Fibroblast of lung (primary cell): ENCODE measurements around the gene LDLRAD4. TPM values are rescaled to one million over a fixed set of nuclear protein-coding genes. Genes with fewer than 3 reads are reported as not detected.

ENCODE experiments used
- DNase-seq, 2 donors: peaks; one replicate each; pipeline versions ENCODE4 v3.0.0 to v3.0.0-alpha.2; 2010; ENCODE audit warnings: low read depth in 2 of 2
- H2AFZ ChIP-seq: 2 replicates; pipeline ENCODE4 v1.5.1; 2012; ENCODE audit warnings: low read length, control low read depth, inconsistent platforms
- H3K27ac ChIP-seq: 2 replicates; pipeline ENCODE4 v1.5.1; 2011; ENCODE audit warnings: low read length, control low read depth; ENCODE audit not compliant: insufficient read depth
- H3K27me3 ChIP-seq: 2 replicates; pipeline ENCODE4 v1.5.1; 2011; ENCODE audit warnings: mild to moderate bottlenecking, low read length; ENCODE audit not compliant: control insufficient read depth, insufficient read depth
- H3K36me3 ChIP-seq: 2 replicates; pipeline ENCODE4 v1.5.1; 2011; ENCODE audit warnings: low read length; ENCODE audit not compliant: control insufficient read depth, insufficient read depth
- H3K4me1 ChIP-seq: 2 replicates; pipeline ENCODE4 v1.5.1; 2011; ENCODE audit warnings: low read length; ENCODE audit not compliant: control insufficient read depth, insufficient read depth; ENCODE audit errors: extremely low read depth
- H3K4me2 ChIP-seq: 2 replicates; pipeline ENCODE4 v1.5.1; 2011; ENCODE audit warnings: low read length, control low read depth; ENCODE audit not compliant: insufficient read depth; ENCODE audit errors: extremely low read depth
- H3K4me3 ChIP-seq, 4 experiments: fragments of 200-600 bp in 1 of 4; sonication (generic) in 1 of 4; replicated peaks in 1 of 4; 2 replicates each; pipeline ENCODE4 v1.5.1; 2011 to 2016; ENCODE audit warnings: low read length in 4 of 4, low read depth in 3 of 4, mild to moderate bottlenecking in 3 of 4, control low read depth in 2 of 4, inconsistent platforms in 1 of 4, mixed read lengths in 1 of 4; ENCODE audit not compliant: insufficient read depth in 1 of 4; ENCODE audit errors: control extremely low read depth in 1 of 4
- H3K79me2 ChIP-seq: 2 replicates; pipeline ENCODE4 v1.5.1; 2012; ENCODE audit warnings: mild to moderate bottlenecking, low read length, inconsistent platforms; ENCODE audit not compliant: control insufficient read depth, insufficient read depth
- H3K9ac ChIP-seq: 2 replicates; pipeline ENCODE4 v1.5.1; 2011; ENCODE audit warnings: mild to moderate bottlenecking, low read length, control low read depth; ENCODE audit not compliant: insufficient read depth
- H3K9me3 ChIP-seq: 2 replicates; pipeline ENCODE4 v1.5.1; 2012; ENCODE audit warnings: low read depth, low read length; ENCODE audit not compliant: control insufficient read depth, insufficient read depth
- H4K20me1 ChIP-seq: 2 replicates; pipeline ENCODE4 v1.5.1; 2011; ENCODE audit warnings: low read length; ENCODE audit not compliant: control insufficient read depth, insufficient read depth; ENCODE audit errors: extremely low read depth
- CTCF ChIP-seq, 2 donors: IDR thresholded peaks in 1 of 2; conservative IDR thresholded peaks in 1 of 2; 1 replicate in 1 of 2; 2 replicates in 1 of 2; pipeline ENCODE4 v1.5.1; 2011 to 2012; ENCODE audit warnings: low read length in 2 of 2, control low read depth in 1 of 2, inconsistent platforms in 1 of 2, low read depth in 1 of 2, mild to moderate bottlenecking in 1 of 2
- EZH2 ChIP-seq: IDR thresholded peaks from 2 replicates; pipeline ENCODE4 v1.5.1; 2012; ENCODE audit warnings: low read length, control low read depth, mild to moderate bottlenecking; ENCODE audit errors: missing control alignments
- polyA plus RNA-seq, 2 donors: library from polyadenylated mRNA; depleted of rRNA in 1 of 2; stranded (reverse) in 1 of 2; unstranded in 1 of 2; fragments of >200 nt; gene quantifications; 2 replicates each; pipeline ENCODE4 v1.2.1, GENCODE V29; 2011 to 2012; ENCODE audit warnings: missing spikeins in 1 of 2
- total RNA-seq: library from RNA; depleted of rRNA; stranded (reverse); fragments of >200 nt; gene quantifications from 2 replicates; pipeline ENCODE4 v1.2.1, GENCODE V29; 2014

Gene LDLRAD4
- total and polyA plus RNA-seq, 2 donors (not counting 1 experiment from before 2014, with no cell fraction given), result not detected

- no peaks in the 10 kb centered on the region for H3K27me3 ChIP-seq
- H3K4me1 ChIP-seq, result no peaks in the 10 kb centered on the region
- no peaks in the 10 kb centered on the region for H3K36me3 ChIP-seq
- no peak overlapping the region for H3K27ac ChIP-seq
- no peak overlapping the region for H3K4me3 ChIP-seq
- H3K9ac ChIP-seq, result no peak overlapping the region
- no peaks in the 10 kb centered on the region for H3K79me2 ChIP-seq
- no peak for TF ChIP-seq EZH2
- no peak for TF ChIP-seq CTCF (conservative IDR thresholded peaks at IDR 0.05 in 1 of 2, IDR thresholded peaks at IDR 0.05 in 1 of 2; ENCODE audit: low read depth in 1 of 2, low read length in 2 of 2)
- H4K20me1 ChIP-seq, result no peaks in the 10 kb centered on the region
- no peak for DNase-seq
- no peaks in the 10 kb centered on the region for H3K9me3 ChIP-seq
- no peak overlapping the region for H3K4me2 ChIP-seq
- H2AFZ ChIP-seq, result no peak overlapping the region
Measured at GRCh38 chr18:13187498-13187897, 31.1 kb upstream of the LDLRAD4 start.

- Histone ChIP-seq H3K9ac (no peak overlapping the region), H3K4me2 (no peak overlapping the region)
- TF ChIP-seq EZH2, result no peak
- no peak for TF ChIP-seq CTCF (conservative IDR thresholded peaks at IDR 0.05 in 1 of 2, IDR thresholded peaks at IDR 0.05 in 1 of 2; ENCODE audit: low read depth in 1 of 2, low read length in 2 of 2)
Measured at GRCh38 chr18:13191031-13191430, 27.5 kb upstream of the LDLRAD4 start.

GRCh38 chr18:13191779-13192178, 26.8 kb upstream of the LDLRAD4 start:
- H3K4me2 ChIP-seq, result no peak overlapping the region
- DNase-seq, result no peak
- H3K9me3 ChIP-seq, result no peaks in the 10 kb centered on the region
- H3K9ac ChIP-seq, result no peak overlapping the region
- no peaks in the 10 kb centered on the region for H3K4me1 ChIP-seq
- no peak for TF ChIP-seq EZH2
- no peak for TF ChIP-seq CTCF (conservative IDR thresholded peaks at IDR 0.05 in 1 of 2, IDR thresholded peaks at IDR 0.05 in 1 of 2; ENCODE audit: low read depth in 1 of 2, low read length in 2 of 2)
- no peak overlapping the region for H2AFZ ChIP-seq
- no peaks in the 10 kb centered on the region for H3K27me3 ChIP-seq
- no peaks in the 10 kb centered on the region for H3K36me3 ChIP-seq
- H4K20me1 ChIP-seq, result no peaks in the 10 kb centered on the region
- H3K4me3 ChIP-seq, result no peak overlapping the region
- no peak overlapping the region for H3K27ac ChIP-seq
- H3K79me2 ChIP-seq, result no peaks in the 10 kb centered on the region

More at GRCh38 chr18:13191031-13191430, 27.5 kb upstream of the LDLRAD4 start:
- no peak overlapping the region for H2AFZ ChIP-seq
- H3K4me1 ChIP-seq, result no peaks in the 10 kb centered on the region
- no peaks in the 10 kb centered on the region for H3K36me3 ChIP-seq
- H3K27me3 ChIP-seq, result no peaks in the 10 kb centered on the region
- H3K79me2 ChIP-seq, result no peaks in the 10 kb centered on the region
- no peak overlapping the region for H3K27ac ChIP-seq
- H3K9me3 ChIP-seq, result no peaks in the 10 kb centered on the region
- no peak overlapping the region for H3K4me3 ChIP-seq
- H4K20me1 ChIP-seq, result no peaks in the 10 kb centered on the region
- DNase-seq, result no peak
